K562 (cell line): ENCODE data around the gene BNC2. TPM values are rescaled to one million over a fixed set of nuclear protein-coding genes. Genes with fewer than 3 reads are reported as not detected.

Experiments
- ATAC-seq: fragments of 200-7000 bp; cut with Tn5 transposase; 3 replicates; pipeline ENCODE4 v1.9.1; 2020; ENCODE audit warnings: moderate library complexity
- BruUV-seq: library from RNA; stranded (reverse); fragments of 400-500 nt; replicated peaks from 2 replicates; lab custom pipeline; 2021; lab: Mats Ljungman, UMichigan
- CTCF ChIA-PET: fragments of 300-600 bp; formaldehyde crosslinking; extraction: SDS; loops from one replicate; lab custom pipeline; 2021; ENCODE audit warnings: low intra/inter-chr PET ratio; lab: Yijun Ruan, JAX
- POLR2A ChIA-PET: fragments of 300-600, 350-650 bp; sonication (Branson Sonifier 250); formaldehyde crosslinking; extraction: SDS; loops from one replicate; lab custom pipeline; 2021; ENCODE audit warnings: antibody characterized with exemption, inconsistent platforms; lab: Yijun Ruan, JAX
- DNase-seq, 4 experiments: peaks; one replicate each; pipeline versions ENCODE4 v3.0.0 to v3.0.0-alpha.2; 2011 to 2018; ENCODE audit warnings: low spot score in 3 of 4, mixed read lengths in 3 of 4; ENCODE audit errors: extremely low read depth in 1 of 4
- FAIRE-seq: peaks from 2 replicates; lab custom pipeline; 2011; peaks lifted over from hg19 to GRCh38; lab: Jason Lieb, UNC
- H2AFZ ChIP-seq: 2 replicates; pipeline ENCODE4 v1.6.0; 2011; ENCODE audit warnings: low read depth, low read length, control low read depth, inconsistent platforms
- H3K27ac ChIP-seq: fragments of 200-600 bp; 3 replicates; pipeline ENCODE4 v1.8.0; 2011; ENCODE audit warnings: low read depth, mild to moderate bottlenecking, control low read depth, inconsistent platforms, low read length, moderate library complexity, mixed read lengths; ENCODE audit errors: extremely low read depth
- H3K27me3 ChIP-seq, 2 experiments: fragments of 300-600 bp in 1 of 2; 2 replicates in 1 of 2; 3 replicates in 1 of 2; pipeline versions ENCODE4 v1.6.0 to v1.8.0; 2011; ENCODE audit warnings: inconsistent platforms in 2 of 2, low read length in 2 of 2, mild to moderate bottlenecking in 1 of 2, mixed read lengths in 1 of 2, moderate library complexity in 1 of 2; ENCODE audit not compliant: control insufficient read depth in 2 of 2, insufficient read depth in 2 of 2
- H3K36me3 ChIP-seq: fragments of 300-600 bp; 3 replicates; pipeline ENCODE4 v1.8.0; 2011; ENCODE audit warnings: mild to moderate bottlenecking, low read length, inconsistent platforms; ENCODE audit not compliant: control insufficient read depth, insufficient read depth
- H3K4me1 ChIP-seq, 2 experiments: fragments of 200-600 bp in 1 of 2; replicated peaks in 1 of 2; 2 replicates in 1 of 2; 3 replicates in 1 of 2; pipeline versions ENCODE4 v1.5.1 to v1.8.0; 2011; ENCODE audit warnings: inconsistent platforms in 2 of 2, low read length in 2 of 2, mild to moderate bottlenecking in 1 of 2, mixed read lengths in 1 of 2, moderate library complexity in 1 of 2; ENCODE audit not compliant: control insufficient read depth in 2 of 2, insufficient read depth in 2 of 2
- H3K4me2 ChIP-seq: 2 replicates; pipeline ENCODE4 v1.6.1; 2011; ENCODE audit warnings: low read length, control low read depth, inconsistent platforms, mixed read lengths; ENCODE audit not compliant: insufficient read depth
- H3K4me3 ChIP-seq: fragments of 200-600 bp; sonication (generic), shearing (Covaris generic); 2 replicates; pipeline ENCODE4 v1.5.1; 2016; ENCODE audit warnings: control low read depth, inconsistent platforms
- H3K79me2 ChIP-seq: fragments of 200-600 bp; 3 replicates; pipeline ENCODE4 v1.8.0; 2011; ENCODE audit warnings: low read length, inconsistent platforms; ENCODE audit not compliant: control insufficient read depth, insufficient read depth
- H3K9ac ChIP-seq, 2 experiments: 2 replicates each; pipeline versions ENCODE4 v1.6.0 to v1.6.1; 2011; ENCODE audit warnings: low read depth in 2 of 2, low read length in 2 of 2, control low read depth in 1 of 2, inconsistent platforms in 1 of 2, mild to moderate bottlenecking in 1 of 2, mixed read lengths in 1 of 2; ENCODE audit not compliant: insufficient read depth in 1 of 2
- H3K9me1 ChIP-seq: one replicate; pipeline ENCODE4 v1.6.0; 2011; ENCODE audit warnings: inconsistent platforms, mild to moderate bottlenecking, low read length, moderate library complexity; ENCODE audit not compliant: control insufficient read depth, insufficient read depth
- H3K9me3 ChIP-seq: replicated peaks from 2 replicates; pipeline ENCODE4 v1.5.1; 2011; ENCODE audit warnings: low read depth, low read length, inconsistent platforms; ENCODE audit not compliant: control insufficient read depth, insufficient read depth
- H4K20me1 ChIP-seq: replicated peaks from 2 replicates; pipeline ENCODE4 v1.6.1; 2011; ENCODE audit warnings: low read length, inconsistent platforms, mixed read lengths; ENCODE audit not compliant: control insufficient read depth, insufficient read depth
- CCAR2 ChIP-seq: fragments of 200-400 bp; formaldehyde crosslinking; IDR thresholded peaks from 2 replicates; pipeline ENCODE4 v1.6.1; 2017; ENCODE audit warnings: mild to moderate bottlenecking, low read depth, low read length
- EHMT2 ChIP-seq: fragments of 450-650 bp; IDR thresholded peaks from 2 replicates; pipeline ENCODE4 v1.6.1; 2018; ENCODE audit warnings: antibody characterized with exemption
- FOSL1 ChIP-seq: fragments of 200-800 bp; sonication (Bioruptor generic); conservative IDR thresholded peaks from 2 replicates; pipeline ENCODE4 v1.6.1; 2016; ENCODE audit warnings: missing genetic modification characterization, missing compliant biosample characterization
- GTF2B ChIP-seq: IDR thresholded peaks from 2 replicates; pipeline ENCODE4 v1.6.1; 2011; ENCODE audit not compliant: insufficient read length; ENCODE audit errors: extremely low read depth
- MXD1 ChIP-seq: fragments of 250-450 bp; sonication (Bioruptor Pico); IDR thresholded peaks from 2 replicates; pipeline ENCODE4 v1.8.0; 2021; ENCODE audit warnings: borderline replicate concordance, mild to moderate bottlenecking, moderate library complexity; ENCODE audit not compliant: poor library complexity, severe bottlenecking
- NR1H2 ChIP-seq: sonication (generic); formaldehyde crosslinking; IDR thresholded peaks from 2 replicates; pipeline ENCODE4 v1.4.0; 2020; ENCODE audit warnings: mild to moderate bottlenecking, missing genetic modification reagents
- NR2F6 ChIP-seq: fragments of 450-650 bp; formaldehyde crosslinking; IDR thresholded peaks from 2 replicates; pipeline ENCODE4 v1.4.0; 2020; ENCODE audit warnings: mild to moderate bottlenecking
- NRF1 ChIP-seq, 2 experiments: fragments of 450-650 bp; IDR thresholded peaks in 1 of 2; conservative IDR thresholded peaks in 1 of 2; 2 replicates each; pipeline ENCODE4 v1.6.1; 2014; ENCODE audit warnings: mild to moderate bottlenecking in 2 of 2
- POLR3G ChIP-seq: IDR thresholded peaks from 2 replicates; pipeline ENCODE4 v1.6.1; 2011; ENCODE audit not compliant: insufficient read length, insufficient replicate concordance; ENCODE audit errors: extremely low read depth
- TAF7 ChIP-seq: fragments of 450-650 bp; IDR thresholded peaks from 2 replicates; pipeline ENCODE4 v1.6.1; 2016; ENCODE audit warnings: missing genetic modification characterization, missing compliant biosample characterization
- XRCC5 ChIP-seq: fragments of 200-400 bp; formaldehyde crosslinking; IDR thresholded peaks from 2 replicates; pipeline ENCODE4 v1.6.1; 2017; ENCODE audit warnings: low read depth, mild to moderate bottlenecking, low read length
- ZEB2 ChIP-seq: fragments of 450-650 bp; IDR thresholded peaks from 2 replicates; pipeline ENCODE4 v1.6.1; 2016
- ZFP30 ChIP-seq: fragments of 250-450 bp; sonication (Bioruptor Pico); IDR thresholded peaks from 2 replicates; pipeline ENCODE4 v1.8.0; 2022; ENCODE audit warnings: moderate library complexity, mild to moderate bottlenecking, inconsistent platforms, borderline replicate concordance
- ZNF551 ChIP-seq: fragments of 250-450 bp; sonication (Bioruptor Pico); IDR thresholded peaks from 2 replicates; pipeline ENCODE4 v1.5.0; 2021; ENCODE audit warnings: mild to moderate bottlenecking, moderate library complexity
- ZNF668 ChIP-seq: fragments of 250-450 bp; sonication (Bioruptor Pico); IDR thresholded peaks from 2 replicates; pipeline ENCODE4 v1.8.0; 2022; ENCODE audit warnings: mild to moderate bottlenecking, inconsistent platforms
- ZNF77 ChIP-seq: fragments of 250-450 bp; sonication (Bioruptor Pico); IDR thresholded peaks from 2 replicates; pipeline ENCODE4 v1.5.0; 2020
- WGBS: fragments of 100-300 bp; shearing (Covaris generic); methylation state at CpG from one replicate; pipeline ENCODE4 v1.1.6; 2016; ENCODE audit warnings: low coverage, mixed read lengths; ENCODE audit not compliant: insufficient coverage; ENCODE audit errors: missing lambda C conversion rate; 5-methylcytosine and 5-hydroxymethylcytosine counted together
- in situ Hi-C: fragments of 300-500 bp; cut with MboI; formaldehyde crosslinking; loops from 4 replicates; pipeline ENCODE4 v1.15.0; 2018; ENCODE audit warnings: inconsistent platforms, mixed read lengths
- intact Hi-C: fragments of 100-400 bp; cut with micrococcal nuclease; formaldehyde crosslinking; loops from 2 replicates; pipeline ENCODE4 v1.14.2; 2022
- polyA plus RNA-seq, 8 experiments: library from polyadenylated mRNA; depleted of rRNA in 4 of 8; stranded (reverse) in 5 of 8; unstranded in 3 of 8; fragments of >200 nt; fragmentation: Nextera tagmentation in 2 of 8; fragmentation: Illumina TruSeq in 1 of 8; extraction: Ambion mirVana in 2 of 8; extraction: Trizol in 1 of 8; gene quantifications; 2 replicates each; pipeline versions ENCODE4 v1.2.1 to v1.2.3, GENCODE V29; 2011 to 2014; ENCODE audit warnings: inconsistent platforms in 1 of 8, missing spikeins in 1 of 8
- total RNA-seq, 7 experiments: library from RNA; depleted of rRNA in 6 of 7; stranded (reverse); fragments of >200 nt in 6 of 7; fragmentation: Illumina TruSeq in 2 of 7; extraction: Trizol in 2 of 7; gene quantifications; 2 replicates each; pipeline versions ENCODE4 v1.2.1 to v1.2.3, GENCODE V29; 2011 to 2021; ENCODE audit warnings: low replicate concordance in 1 of 7

The BNC2 gene
- total and polyA plus RNA-seq, 9 of the 15 experiments (the other 6 are each of a cell fraction or from before 2014, with no cell fraction given): not detected

- H4K20me1 ChIP-seq: no peaks in the 10 kb centered on the region
- CTCF ChIA-PET: no interaction called here
- ATAC-seq: no peak
- TF ChIP-seq FOSL1 (tag): no peak
- TF ChIP-seq XRCC5: no peak
- TF ChIP-seq TAF7 (tag): no peak
- TF ChIP-seq ZNF551 (CRISPR knock-in tag): no peak
- TF ChIP-seq NR1H2 (CRISPR knock-in tag): no peak
- TF ChIP-seq POLR3G: no peak
- TF ChIP-seq NR2F6: no peak
- TF ChIP-seq, all 486 proteins: peak for 0
- POLR2A ChIA-PET: no interaction called here
- FAIRE-seq: no peak
- no peaks in the 10 kb centered on the region for H3K9me1 ChIP-seq
- DNase-seq: no peak
- H3K36me3 ChIP-seq: no peaks in the 10 kb centered on the region
- no TSS peak for BruUV-seq
- H3K9ac ChIP-seq: no peak overlapping the region
- no peaks in the 10 kb centered on the region for H3K27me3 ChIP-seq
- in situ Hi-C loops (no loop called here), intact Hi-C loops (no loop called here)
- H3K79me2 ChIP-seq: no peaks in the 10 kb centered on the region
- no peaks in the 10 kb centered on the region for H3K4me1 ChIP-seq
- WGBS: 0% methylated on average over 4 of the region's 4 CpGs
- no peak overlapping the region for H3K4me2 ChIP-seq
- no peaks in the 10 kb centered on the region for H3K9me3 ChIP-seq
- H3K27ac ChIP-seq: no peak overlapping the region
- H2AFZ ChIP-seq: no peak overlapping the region
- H3K4me3 ChIP-seq: no peak overlapping the region
Observed at GRCh38 chr9:16512281-16512680, 358.2 kb downstream of the BNC2 start.

- H2AFZ ChIP-seq: no peak overlapping the region
- no peak overlapping the region for H3K4me2 ChIP-seq
- intact Hi-C loops: no loop called here
- in situ Hi-C loops: no loop called here
- H3K9me1 ChIP-seq: no peaks in the 10 kb centered on the region
- no peak for FAIRE-seq
- no peak for DNase-seq
- no peak overlapping the region for H3K4me3 ChIP-seq
- POLR2A ChIA-PET: no interaction called here
- BruUV-seq: no TSS peak
- H3K9me3 ChIP-seq: no peaks in the 10 kb centered on the region
- H3K9ac ChIP-seq: no peak overlapping the region
- CTCF ChIA-PET: no interaction called here
- H3K79me2 ChIP-seq: no peaks in the 10 kb centered on the region
- H3K27me3 ChIP-seq: no peaks in the 10 kb centered on the region
- no peaks in the 10 kb centered on the region for H3K4me1 ChIP-seq
- 3% methylated on average over 2 of the region's 2 CpGs for WGBS
- H4K20me1 ChIP-seq: no peaks in the 10 kb centered on the region
- ATAC-seq: no peak
- H3K27ac ChIP-seq: no peak overlapping the region
- H3K36me3 ChIP-seq: no peaks in the 10 kb centered on the region
- no peak for TF ChIP-seq MXD1 (CRISPR knock-in tag)
- TF ChIP-seq ZFP30 (CRISPR knock-in tag): no peak
- TF ChIP-seq EHMT2: no peak
- no peak for TF ChIP-seq TAF7 (tag)
- TF ChIP-seq CCAR2: no peak
- no peak for TF ChIP-seq NRF1 (conservative IDR thresholded peaks at IDR 0.05 in 1 of 2, IDR thresholded peaks at IDR 0.05 in 1 of 2)
- TF ChIP-seq GTF2B: no peak
- TF ChIP-seq ZEB2: no peak
- no peak for TF ChIP-seq ZNF77 (CRISPR knock-in tag)
- TF ChIP-seq ZNF668 (CRISPR knock-in tag): no peak
Observed at GRCh38 chr9:16510482-16510881, 360.0 kb downstream of the BNC2 start.
